Measurements from ENCODE around the gene HS3ST1.
"Not testable (repeated sequence)": the region's sequence is repeated elsewhere in the genome, so short reads cannot be mapped to it uniquely, and the experiment has no call there.

HS3ST1 gene

GRCh38 chr4:11399461-11399971, 29.2 kb downstream of the HS3ST1 start:
- Histone ChIP-seq H3K9ac (ENCODE audit: low read length) (no peak overlapping the region), H3K9me3 (ENCODE audit: low read length) (no peaks in the 10 kb centered on the region), H3K27me3 (ENCODE audit: control insufficient read depth in 1 of 2, insufficient read depth in 2 of 2, low read length in 2 of 2) (no peaks in the 10 kb centered on the region), H3K4me1 (ENCODE audit: insufficient read depth, low read length) (no peaks in the 10 kb centered on the region), H3K27ac (ENCODE audit: low read depth, low read length) (no peak overlapping the region), H3K36me3 (ENCODE audit: insufficient read depth, low read length) (no peaks in the 10 kb centered on the region), H3K4me3 (ENCODE audit: low read depth in 1 of 2, low read length in 2 of 2) (no peak overlapping the region)

- Histone ChIP-seq H3K27ac (ENCODE audit: low read depth, low read length) (no peak overlapping the region), H3K9ac (ENCODE audit: low read length) (no peak overlapping the region), H3K9me3 (ENCODE audit: low read length) (no peaks in the 10 kb centered on the region), H3K27me3 (ENCODE audit: control insufficient read depth in 1 of 2, insufficient read depth in 2 of 2, low read length in 2 of 2) (no peaks in the 10 kb centered on the region), H3K4me1 (ENCODE audit: insufficient read depth, low read length) (no peaks in the 10 kb centered on the region), H3K36me3 (ENCODE audit: insufficient read depth, low read length) (no peaks in the 10 kb centered on the region), H3K4me3 (ENCODE audit: low read depth in 1 of 2, low read length in 2 of 2) (no peak overlapping the region)
Observed at GRCh38 chr4:11397819-11398610, 30.7 kb downstream of the HS3ST1 start.

- H3K36me3 ChIP-seq (ENCODE audit: insufficient read depth, low read length), result no peaks in the 10 kb centered on the region
- no peaks in the 10 kb centered on the region for H3K9me3 ChIP-seq (ENCODE audit: low read length)
- H3K4me3 ChIP-seq (ENCODE audit: low read depth in 1 of 2, low read length in 2 of 2), result no peak overlapping the region
- H3K4me1 ChIP-seq (ENCODE audit: insufficient read depth, low read length), result no peaks in the 10 kb centered on the region
- H3K27me3 ChIP-seq (ENCODE audit: control insufficient read depth in 1 of 2, insufficient read depth in 2 of 2, low read length in 2 of 2), result no peaks in the 10 kb centered on the region
- H3K27ac ChIP-seq (ENCODE audit: low read depth, low read length), result no peak overlapping the region
- no peak overlapping the region for H3K9ac ChIP-seq (ENCODE audit: low read length)
Observed at GRCh38 chr4:11397146-11397545, 31.5 kb downstream of the HS3ST1 start.

- H3K4me3 ChIP-seq (ENCODE audit: low read depth in 1 of 2, low read length in 2 of 2), result no peak overlapping the region
- no peaks in the 10 kb centered on the region for H3K27me3 ChIP-seq (ENCODE audit: control insufficient read depth in 1 of 2, insufficient read depth in 2 of 2, low read length in 2 of 2)
- no peaks in the 10 kb centered on the region for H3K36me3 ChIP-seq (ENCODE audit: insufficient read depth, low read length)
- H3K4me1 ChIP-seq (ENCODE audit: insufficient read depth, low read length), result no peaks in the 10 kb centered on the region
- H3K9ac ChIP-seq (ENCODE audit: low read length), result no peak overlapping the region
- no peak overlapping the region for H3K27ac ChIP-seq (ENCODE audit: low read depth, low read length)
- no peaks in the 10 kb centered on the region for H3K9me3 ChIP-seq (ENCODE audit: low read length)
Observed at GRCh38 chr4:11393551-11393950, 35.1 kb downstream of the HS3ST1 start.

- H3K4me1 ChIP-seq (ENCODE audit: insufficient read depth, low read length); H3K36me3 ChIP-seq (ENCODE audit: insufficient read depth, low read length); H3K27ac ChIP-seq (ENCODE audit: low read depth, low read length); H3K27me3 ChIP-seq (ENCODE audit: control insufficient read depth in 1 of 2, insufficient read depth in 2 of 2, low read length in 2 of 2); H3K4me3 ChIP-seq (ENCODE audit: low read depth in 1 of 2, low read length in 2 of 2); H3K9ac ChIP-seq (ENCODE audit: low read length); H3K9me3 ChIP-seq (ENCODE audit: low read length): not testable (repeated sequence)
Observed at GRCh38 chr4:11384072-11384471, 44.6 kb downstream of the HS3ST1 start.

- Histone ChIP-seq H3K4me1 (ENCODE audit: insufficient read depth, low read length) (no peaks in the 10 kb centered on the region), H3K36me3 (ENCODE audit: insufficient read depth, low read length) (no peaks in the 10 kb centered on the region), H3K9ac (ENCODE audit: low read length) (no peak overlapping the region), H3K27ac (ENCODE audit: low read depth, low read length) (no peak overlapping the region), H3K27me3 (ENCODE audit: control insufficient read depth in 1 of 2, insufficient read depth in 2 of 2, low read length in 2 of 2) (no peaks in the 10 kb centered on the region), H3K4me3 (ENCODE audit: low read depth in 1 of 2, low read length in 2 of 2) (no peak overlapping the region), H3K9me3 (ENCODE audit: low read length) (no peaks in the 10 kb centered on the region)
Observed at GRCh38 chr4:11376571-11376970, 52.1 kb downstream of the HS3ST1 start.

GRCh38 chr4:11376146-11376545, 52.5 kb downstream of the HS3ST1 start:
- H3K9ac ChIP-seq (ENCODE audit: low read length), result no peak overlapping the region
- H3K27me3 ChIP-seq (ENCODE audit: control insufficient read depth in 1 of 2, insufficient read depth in 2 of 2, low read length in 2 of 2), result no peaks in the 10 kb centered on the region
- no peaks in the 10 kb centered on the region for H3K9me3 ChIP-seq (ENCODE audit: low read length)
- H3K4me1 ChIP-seq (ENCODE audit: insufficient read depth, low read length), result no peaks in the 10 kb centered on the region
- no peak overlapping the region for H3K4me3 ChIP-seq (ENCODE audit: low read depth in 1 of 2, low read length in 2 of 2)
- H3K36me3 ChIP-seq (ENCODE audit: insufficient read depth, low read length), result no peaks in the 10 kb centered on the region
- no peak overlapping the region for H3K27ac ChIP-seq (ENCODE audit: low read depth, low read length)

- Histone ChIP-seq H3K36me3 (ENCODE audit: insufficient read depth, low read length) (no peaks in the 10 kb centered on the region), H3K9ac (ENCODE audit: low read length) (no peak overlapping the region), H3K9me3 (ENCODE audit: low read length) (no peaks in the 10 kb centered on the region), H3K4me3 (ENCODE audit: low read depth in 1 of 2, low read length in 2 of 2) (no peak overlapping the region), H3K4me1 (ENCODE audit: insufficient read depth, low read length) (peaks cover 15% of the 10 kb centered on the region), H3K27me3 (ENCODE audit: control insufficient read depth in 1 of 2, insufficient read depth in 2 of 2, low read length in 2 of 2) (peaks cover 0 to 4% of the 10 kb centered on the region in 2 donors), H3K27ac (ENCODE audit: low read depth, low read length) (no peak overlapping the region)
Observed at GRCh38 chr4:11368701-11369115, 60.0 kb downstream of the HS3ST1 start.

GRCh38 chr4:11367371-11367770, 61.3 kb downstream of the HS3ST1 start:
- Histone ChIP-seq H3K9ac (ENCODE audit: low read length) (no peak overlapping the region), H3K4me3 (ENCODE audit: low read depth in 1 of 2, low read length in 2 of 2) (no peak overlapping the region), H3K36me3 (ENCODE audit: insufficient read depth, low read length) (no peaks in the 10 kb centered on the region), H3K9me3 (ENCODE audit: low read length) (no peaks in the 10 kb centered on the region), H3K27ac (ENCODE audit: low read depth, low read length) (no peak overlapping the region), H3K4me1 (ENCODE audit: insufficient read depth, low read length) (peaks cover 15% of the 10 kb centered on the region), H3K27me3 (ENCODE audit: control insufficient read depth in 1 of 2, insufficient read depth in 2 of 2, low read length in 2 of 2) (peaks cover 0 to 4% of the 10 kb centered on the region in 2 donors)

GRCh38 chr4:11366859-11367258, 61.8 kb downstream of the HS3ST1 start:
- Histone ChIP-seq H3K27me3 (ENCODE audit: control insufficient read depth in 1 of 2, insufficient read depth in 2 of 2, low read length in 2 of 2) (peaks cover 0 to 4% of the 10 kb centered on the region in 2 donors), H3K27ac (ENCODE audit: low read depth, low read length) (no peak overlapping the region), H3K36me3 (ENCODE audit: insufficient read depth, low read length) (no peaks in the 10 kb centered on the region)

GRCh38 chr4:11365039-11365438, 63.7 kb downstream of the HS3ST1 start:
- Histone ChIP-seq H3K9me3 (ENCODE audit: low read length) (no peaks in the 10 kb centered on the region), H3K27me3 (ENCODE audit: control insufficient read depth in 1 of 2, insufficient read depth in 2 of 2, low read length in 2 of 2) (peaks cover 0 to 4% of the 10 kb centered on the region in 2 donors), H3K4me1 (ENCODE audit: insufficient read depth, low read length) (peaks cover 15% of the 10 kb centered on the region), H3K36me3 (ENCODE audit: insufficient read depth, low read length) (no peaks in the 10 kb centered on the region), H3K27ac (ENCODE audit: low read depth, low read length) (no peak overlapping the region), H3K4me3 (ENCODE audit: low read depth in 1 of 2, low read length in 2 of 2) (no peak overlapping the region), H3K9ac (ENCODE audit: low read length) (no peak overlapping the region)

More at GRCh38 chr4:11366859-11367258, 61.8 kb downstream of the HS3ST1 start:
- Histone ChIP-seq H3K9me3 (ENCODE audit: low read length) (no peaks in the 10 kb centered on the region), H3K9ac (ENCODE audit: low read length) (no peak overlapping the region), H3K4me3 (ENCODE audit: low read depth in 1 of 2, low read length in 2 of 2) (no peak overlapping the region), H3K4me1 (ENCODE audit: insufficient read depth, low read length) (peaks cover 15% of the 10 kb centered on the region)

- Histone ChIP-seq H3K27ac (ENCODE audit: low read depth, low read length) (no peak overlapping the region), H3K9me3 (ENCODE audit: low read length) (no peaks in the 10 kb centered on the region), H3K4me1 (ENCODE audit: insufficient read depth, low read length) (no peaks in the 10 kb centered on the region), H3K36me3 (ENCODE audit: insufficient read depth, low read length) (no peaks in the 10 kb centered on the region), H3K4me3 (ENCODE audit: low read depth in 1 of 2, low read length in 2 of 2) (no peak overlapping the region), H3K9ac (ENCODE audit: low read length) (no peak overlapping the region), H3K27me3 (ENCODE audit: control insufficient read depth in 1 of 2, insufficient read depth in 2 of 2, low read length in 2 of 2) (no peaks in the 10 kb centered on the region)
Observed at GRCh38 chr4:11359591-11359990, 69.1 kb downstream of the HS3ST1 start.
